HG02623 (cell line): ENCODE data around the gene RCOR3.
"Not testable (repeated sequence)": the region's sequence is repeated elsewhere in the genome, so short reads cannot be mapped to it uniquely, and the experiment has no call there.

Experiments
- ATAC-seq: cut with Tn5 transposase; IDR thresholded peaks from one replicate; pipeline ENCODE4 v1.9.1; 2021; ENCODE audit warnings: moderate library complexity; ENCODE audit not compliant: unreplicated experiment

RCOR3 gene

DNA sequence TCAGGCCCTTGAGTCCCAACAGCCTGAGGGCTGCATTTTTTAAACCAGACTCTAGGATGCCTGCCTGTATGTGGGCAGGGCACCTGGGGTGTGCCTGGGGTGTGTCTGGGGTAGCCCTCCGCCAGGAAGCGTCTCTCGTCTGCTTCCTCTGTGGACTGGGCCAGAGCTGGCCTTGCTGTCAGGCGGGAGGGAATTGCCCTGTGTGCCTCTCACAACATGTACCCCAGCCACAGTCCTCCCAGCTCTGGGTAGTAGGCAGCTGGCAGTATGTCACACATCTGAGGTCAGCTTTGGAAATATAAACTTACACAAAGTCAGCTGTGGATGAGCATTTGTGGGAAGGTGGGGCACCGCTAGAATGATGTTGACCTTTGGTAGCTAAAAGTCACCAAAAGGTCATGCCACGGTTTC lies 80.5 kb downstream of the RCOR3 start:
- no peak for ATAC-seq

GRCh38 chr1:211340622-211341507 lies 81.7 kb downstream of the RCOR3 start:
- ATAC-seq = no peak

DNA sequence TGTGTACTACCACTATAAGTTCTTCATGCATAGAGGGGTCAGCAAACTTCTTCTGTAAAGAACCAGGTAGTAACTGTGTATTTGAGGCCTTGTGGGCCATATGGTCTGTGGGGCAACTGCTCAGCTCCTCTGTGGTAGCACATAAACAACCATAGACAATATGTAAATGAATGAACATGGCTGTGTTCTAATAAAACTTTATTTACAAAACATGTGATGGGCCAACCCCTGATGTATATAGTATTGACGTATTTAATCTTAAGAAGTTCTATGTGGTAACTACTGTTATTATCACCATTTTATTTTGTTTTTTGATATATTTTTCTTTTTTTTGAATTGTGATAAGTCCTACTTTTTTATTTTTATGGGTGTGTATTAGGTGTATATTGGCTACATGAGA lies 82.8 kb downstream of the RCOR3 start:
- ATAC-seq = no peak

DNA sequence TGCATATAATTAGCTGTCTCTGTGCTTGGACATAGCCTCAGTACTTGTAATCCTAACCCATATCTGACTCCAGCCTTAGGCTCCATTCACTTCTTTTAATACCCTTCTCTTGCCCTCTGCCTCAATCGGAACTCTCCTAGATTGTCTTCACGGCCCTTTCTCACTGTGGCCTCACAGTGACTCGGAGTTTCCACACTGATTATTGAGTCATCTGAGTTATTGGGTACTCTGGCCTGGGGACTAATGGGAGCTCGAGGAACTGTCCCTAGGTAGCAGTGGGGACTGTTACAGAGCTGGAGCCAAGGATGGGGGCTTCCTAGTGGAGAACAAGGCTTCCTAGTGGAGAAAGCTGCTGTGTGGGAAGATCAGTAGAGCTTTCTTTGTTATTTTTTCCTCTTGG lies 84.4 kb downstream of the RCOR3 start:
- ATAC-seq = no peak

DNA sequence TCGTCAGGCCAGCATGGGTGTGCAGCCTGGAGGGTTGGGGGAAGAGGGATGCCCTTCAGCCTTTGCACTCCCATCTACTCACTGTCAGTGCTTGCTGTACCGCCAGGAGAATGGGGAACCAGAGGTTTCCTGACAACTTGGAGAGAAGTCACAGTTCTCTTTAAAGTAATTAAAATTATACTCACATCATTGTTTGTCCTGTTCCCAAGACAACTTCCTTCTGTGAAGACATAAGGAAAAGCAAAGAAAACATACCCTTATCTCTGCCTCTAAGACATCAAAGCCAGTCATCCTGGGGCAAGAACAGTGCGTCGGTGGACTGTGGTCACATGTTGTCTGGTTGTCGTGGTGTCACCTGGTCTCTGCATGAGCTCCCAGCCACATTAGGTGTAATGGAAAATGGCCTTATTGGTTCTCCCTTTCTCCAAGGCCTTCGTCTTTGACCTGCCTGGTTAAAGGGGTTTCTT lies 85.0 kb downstream of the RCOR3 start:
- ATAC-seq = no peak

- no peak for ATAC-seq
Measured at GRCh38 chr1:211345719-211346118, 86.6 kb downstream of the RCOR3 start.

DNA sequence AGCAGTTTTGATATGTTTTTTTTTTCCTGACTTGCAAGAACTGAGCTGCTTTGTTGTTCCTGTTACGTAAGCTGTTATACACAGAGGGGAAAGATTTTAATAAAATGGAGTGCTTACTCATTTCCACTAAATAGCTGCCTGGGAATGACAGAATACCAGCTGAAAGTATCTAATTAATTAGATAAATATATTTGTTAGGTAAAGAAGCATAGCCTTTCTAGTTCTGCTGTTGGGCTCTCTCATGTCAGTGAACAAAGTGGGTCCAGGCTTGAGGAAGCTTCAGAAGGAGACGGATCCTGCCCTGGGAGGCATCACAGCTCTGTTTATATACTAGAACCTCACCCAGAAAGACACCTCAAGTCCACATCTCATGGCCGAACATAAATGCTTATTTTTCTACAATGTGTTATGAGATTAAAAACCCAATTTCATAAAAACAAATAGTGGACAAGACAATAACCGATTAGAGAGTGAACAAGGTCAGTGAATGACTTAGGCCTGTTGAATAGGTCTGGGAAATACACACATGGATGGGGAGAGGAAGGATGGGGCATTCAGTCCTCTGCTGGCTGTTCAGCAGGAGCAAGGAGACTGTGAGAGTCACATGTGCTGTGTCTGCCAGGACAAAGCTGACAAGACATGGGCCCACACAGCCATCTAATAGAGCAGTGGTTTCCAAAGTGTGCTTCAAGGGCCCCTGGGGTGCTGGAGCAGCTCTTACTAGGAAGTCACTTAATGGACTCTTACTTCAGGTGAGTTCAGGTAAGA lies 88.1 kb downstream of the RCOR3 start:
- ATAC-seq = no peak

DNA sequence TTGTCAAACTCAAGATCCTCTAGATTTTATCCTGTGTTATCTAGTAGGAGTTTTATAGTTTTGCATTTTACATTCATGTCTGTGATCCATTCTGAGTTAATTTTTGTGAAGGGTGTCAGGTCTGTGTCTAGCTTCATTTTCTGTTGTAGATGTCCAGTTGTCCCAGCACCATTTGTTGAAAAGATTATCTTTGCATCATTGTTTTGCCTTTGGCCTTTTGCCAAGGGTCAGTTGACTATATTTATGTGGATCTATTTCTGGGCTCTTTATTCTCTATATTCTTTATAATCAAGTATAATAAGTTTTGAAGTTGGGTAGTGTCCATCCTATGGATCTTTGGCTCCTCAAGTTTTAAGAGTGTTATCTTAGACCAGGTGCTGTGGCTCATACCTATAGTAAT lies 89.4 kb downstream of the RCOR3 start:
- no peak for ATAC-seq

- ATAC-seq = no peak
Measured at GRCh38 chr1:211349741-211350140, 90.6 kb downstream of the RCOR3 start.

- not testable (repeated sequence) for ATAC-seq
Measured at GRCh38 chr1:211352055-211352454, 92.9 kb downstream of the RCOR3 start.

- ATAC-seq = no peak
Measured at GRCh38 chr1:211352465-211352864, 93.3 kb downstream of the RCOR3 start.

DNA sequence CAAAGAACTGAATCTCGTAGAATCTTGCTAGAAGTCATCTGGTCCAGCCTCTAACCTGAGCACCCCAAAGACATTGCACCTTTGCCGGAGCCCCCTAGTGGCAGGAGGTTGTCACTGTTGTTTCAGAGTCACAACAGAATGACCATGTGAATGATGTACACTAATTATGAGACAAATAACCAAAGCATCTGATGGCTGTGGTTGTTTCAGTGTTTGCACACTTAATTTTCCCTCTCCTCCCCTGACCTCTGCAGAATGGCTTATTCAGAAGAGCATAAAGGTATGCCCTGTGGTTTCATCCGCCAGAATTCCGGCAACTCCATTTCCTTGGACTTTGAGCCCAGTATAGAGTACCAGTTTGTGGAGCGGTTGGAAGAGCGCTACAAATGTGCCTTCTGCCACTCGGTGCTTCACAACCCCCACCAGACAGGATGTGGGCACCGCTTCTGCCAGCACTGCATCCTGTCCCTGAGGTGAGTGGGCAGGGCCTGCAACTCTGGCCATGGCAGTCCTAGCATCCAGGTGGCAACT lies 93.9 kb downstream of the RCOR3 start:
- ATAC-seq = peak; percentile 84

DNA sequence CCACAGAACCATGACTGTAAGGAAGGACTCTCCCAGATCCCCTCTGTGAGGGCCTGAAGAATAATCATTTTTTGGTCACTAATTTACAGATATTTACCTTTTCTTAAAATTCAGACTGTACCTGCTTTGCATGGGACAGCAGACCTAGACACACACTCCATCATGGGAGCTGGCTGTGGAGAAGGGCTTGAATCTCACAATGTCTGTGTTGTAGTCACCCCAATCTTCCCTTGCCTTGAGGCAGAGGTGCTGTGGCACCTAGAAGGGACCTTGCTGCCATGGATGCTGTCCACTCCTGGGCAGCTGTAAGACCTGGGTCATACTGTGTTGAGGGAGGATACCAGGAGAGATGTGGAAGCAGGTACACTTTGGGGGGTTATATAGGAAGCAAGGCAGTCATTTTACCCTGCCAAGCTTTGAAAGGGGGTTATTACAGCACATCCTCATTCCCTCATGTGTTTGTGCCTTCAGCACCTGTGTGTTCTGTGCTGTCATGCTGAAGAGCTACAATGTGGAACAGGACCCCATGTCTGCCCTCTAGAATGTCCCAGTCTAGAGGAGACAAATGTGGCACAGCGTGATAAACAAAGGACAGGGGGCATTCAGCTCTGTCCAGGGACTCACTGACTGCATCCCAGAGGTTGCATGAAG lies 94.5 kb downstream of the RCOR3 start:
- ATAC-seq = no peak

DNA sequence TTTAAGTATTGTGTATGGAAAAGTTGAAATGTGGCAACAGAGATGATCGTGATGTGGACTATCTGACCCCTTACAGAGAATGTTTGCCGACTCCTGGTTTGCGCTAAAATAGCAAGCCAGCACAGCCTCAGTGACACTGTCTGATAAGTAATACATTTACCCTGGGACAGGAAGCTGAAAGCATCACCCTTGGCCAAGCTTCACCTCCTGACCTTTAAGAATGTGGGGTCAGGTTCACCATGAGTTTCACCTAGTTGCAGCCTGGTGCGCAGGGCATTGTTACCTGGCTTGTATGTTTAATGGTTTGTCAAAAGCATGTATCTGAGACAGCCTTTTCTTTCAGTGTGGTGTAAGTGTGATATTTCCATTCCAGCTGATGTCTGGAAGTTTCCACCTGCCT lies 96.7 kb downstream of the RCOR3 start:
- ATAC-seq = no peak

DNA sequence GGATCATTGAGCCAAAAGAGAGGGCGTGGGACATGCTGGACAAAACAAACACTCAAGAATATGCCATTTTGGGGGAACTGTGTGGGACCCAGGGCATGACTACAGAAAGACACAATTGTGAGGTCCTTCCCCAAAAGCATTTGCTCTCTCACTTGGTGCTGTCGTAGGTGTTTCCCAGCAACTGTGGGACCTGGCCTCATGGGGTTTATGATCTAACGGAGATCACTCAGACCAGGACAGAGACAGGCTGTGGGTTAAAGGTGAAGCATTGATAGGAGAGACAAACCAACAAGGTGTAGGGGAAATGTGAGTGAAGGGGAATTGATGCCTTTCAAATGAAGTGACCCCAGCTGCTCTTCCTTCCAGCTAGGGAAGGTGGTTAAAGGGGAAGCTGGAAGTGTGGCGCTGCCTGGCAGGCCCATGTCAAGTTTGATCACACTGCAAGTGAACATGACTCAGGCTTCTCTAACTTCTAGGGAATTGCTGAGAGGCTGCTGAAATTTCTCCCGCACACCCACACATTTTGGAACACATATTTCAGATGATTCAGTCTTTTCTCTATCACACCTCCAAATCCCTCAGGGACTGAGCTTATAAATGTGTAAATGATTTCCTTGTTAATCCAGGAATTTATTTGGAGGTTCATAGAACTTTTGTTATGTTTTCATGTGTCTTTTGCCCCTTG lies 97.7 kb downstream of the RCOR3 start:
- ATAC-seq = no peak

- no peak for ATAC-seq
Measured at GRCh38 chr1:211358685-211359084, 99.5 kb downstream of the RCOR3 start.

DNA sequence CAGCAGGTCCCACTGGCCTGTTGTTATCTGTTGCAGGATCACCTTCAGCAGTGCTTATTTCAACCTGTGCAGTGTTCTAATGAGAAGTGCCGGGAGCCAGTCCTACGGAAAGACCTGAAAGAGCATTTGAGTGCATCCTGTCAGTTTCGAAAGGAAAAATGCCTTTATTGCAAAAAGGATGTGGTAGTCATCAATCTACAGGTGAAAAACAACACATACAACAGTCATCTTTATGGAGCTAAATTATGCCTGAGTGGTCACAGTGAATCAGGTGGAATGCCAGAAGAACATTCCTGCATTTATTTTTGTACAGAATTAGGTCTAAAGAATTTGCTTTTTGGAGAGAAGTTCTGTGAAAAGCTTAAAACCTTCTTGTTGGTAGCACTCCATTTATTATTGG lies 100.7 kb downstream of the RCOR3 start:
- no peak for ATAC-seq

DNA sequence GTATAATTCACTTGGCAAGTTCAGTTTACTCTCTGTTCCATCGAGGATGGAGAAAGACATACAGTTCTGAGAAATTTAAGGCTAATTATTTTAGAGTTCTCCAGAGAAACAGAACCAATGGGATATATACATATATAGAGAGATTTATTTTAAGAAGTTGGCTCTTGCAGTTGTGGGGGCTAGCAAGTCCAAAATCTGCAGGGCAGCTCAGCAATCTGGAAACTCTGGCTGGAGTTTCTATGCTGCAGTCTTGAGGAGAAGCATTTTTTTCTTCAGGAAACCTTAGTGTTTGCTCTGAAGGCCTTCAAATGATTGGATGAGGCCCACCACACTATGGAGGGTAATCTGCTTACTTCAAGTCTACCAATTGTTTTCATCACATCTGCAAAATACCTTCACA lies 102.0 kb downstream of the RCOR3 start:
- ATAC-seq = no peak
